NT2/D1 (cell line): Measurements from ENCODE around the gene NDUFS5.

Experiments
- SUZ12 ChIP-seq: IDR thresholded peaks from 2 replicates; pipeline ENCODE4 v1.6.1; 2011; ENCODE audit not compliant: insufficient read length, insufficient read depth; ENCODE audit errors: extremely low read depth
- YY1 ChIP-seq: IDR thresholded peaks from 2 replicates; pipeline ENCODE4 v1.6.1; 2011; ENCODE audit not compliant: insufficient read length, insufficient read depth
- ZNF274 ChIP-seq: IDR thresholded peaks from 2 replicates; pipeline ENCODE4 v1.6.1; 2011; ENCODE audit warnings: mild to moderate bottlenecking, low read depth, low read length

DNA sequence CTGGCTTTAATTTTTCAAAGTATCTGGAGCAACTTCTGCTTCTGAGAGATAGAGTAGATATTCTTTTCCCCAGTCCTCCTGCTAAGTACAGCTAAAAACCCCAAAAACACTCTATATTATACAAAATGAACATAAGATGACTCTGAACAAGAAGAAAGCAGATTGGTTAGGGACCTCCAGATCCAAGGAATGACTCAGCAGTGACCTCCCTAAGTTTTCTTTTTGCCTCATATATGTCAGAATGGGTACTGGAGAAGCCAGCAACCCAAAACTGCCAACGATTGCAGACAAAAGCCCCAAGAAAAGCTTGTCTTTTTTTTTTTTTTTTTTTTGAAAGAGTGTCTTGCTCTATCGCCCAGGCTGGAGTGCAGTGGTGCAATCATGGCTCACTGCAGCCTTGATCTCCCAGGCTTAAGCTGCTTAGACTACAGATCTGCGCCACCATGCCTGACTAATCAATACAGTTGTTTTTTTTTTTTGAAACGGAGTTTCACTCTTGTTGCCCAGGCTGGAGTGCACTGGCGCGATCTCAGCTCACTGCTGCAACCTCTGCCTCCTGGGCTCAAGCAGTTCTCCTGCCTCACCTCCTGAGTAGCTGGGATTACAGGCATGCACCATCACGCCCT lies 22.7 kb downstream of the NDUFS5 start:
- no peak for TF ChIP-seq ZNF274
- no peak for TF ChIP-seq SUZ12
- no peak for TF ChIP-seq YY1
